H7 (cell line): ENCODE measurements around the gene FCHO1. TPM values are rescaled to one million over a fixed set of nuclear protein-coding genes. Genes with fewer than 3 reads are reported as not detected.
"Not testable (repeated sequence)": the region's sequence is repeated elsewhere in the genome, so short reads cannot be mapped to it uniquely, and the experiment has no call there.

Source experiments
- DNase-seq: peaks from one replicate; pipeline ENCODE4 v3.0.0; 2012
- H3K27me3 ChIP-seq: 2 replicates; pipeline ENCODE4 v1.6.0; 2011; ENCODE audit warnings: mild to moderate bottlenecking, low read length; ENCODE audit not compliant: control insufficient read depth, insufficient read depth
- H3K36me3 ChIP-seq: replicated peaks from 2 replicates; pipeline ENCODE4 v1.5.1; 2011; ENCODE audit warnings: low read length; ENCODE audit not compliant: control insufficient read depth, insufficient read depth
- H3K4me3 ChIP-seq: 2 replicates; pipeline ENCODE4 v1.5.1; 2011; ENCODE audit warnings: low read depth, mild to moderate bottlenecking, control low read depth, low read length, moderate library complexity; ENCODE audit not compliant: insufficient read depth
- total RNA-seq: library from RNA; depleted of rRNA; stranded (reverse); fragments of >200 nt; shearing (Covaris generic); gene quantifications from 2 replicates; pipeline ENCODE4 v1.2.3, GENCODE V29; 2014

The FCHO1 gene
- total RNA-seq, 1 experiment from 2014 or later = 21.6 TPM

DNA sequence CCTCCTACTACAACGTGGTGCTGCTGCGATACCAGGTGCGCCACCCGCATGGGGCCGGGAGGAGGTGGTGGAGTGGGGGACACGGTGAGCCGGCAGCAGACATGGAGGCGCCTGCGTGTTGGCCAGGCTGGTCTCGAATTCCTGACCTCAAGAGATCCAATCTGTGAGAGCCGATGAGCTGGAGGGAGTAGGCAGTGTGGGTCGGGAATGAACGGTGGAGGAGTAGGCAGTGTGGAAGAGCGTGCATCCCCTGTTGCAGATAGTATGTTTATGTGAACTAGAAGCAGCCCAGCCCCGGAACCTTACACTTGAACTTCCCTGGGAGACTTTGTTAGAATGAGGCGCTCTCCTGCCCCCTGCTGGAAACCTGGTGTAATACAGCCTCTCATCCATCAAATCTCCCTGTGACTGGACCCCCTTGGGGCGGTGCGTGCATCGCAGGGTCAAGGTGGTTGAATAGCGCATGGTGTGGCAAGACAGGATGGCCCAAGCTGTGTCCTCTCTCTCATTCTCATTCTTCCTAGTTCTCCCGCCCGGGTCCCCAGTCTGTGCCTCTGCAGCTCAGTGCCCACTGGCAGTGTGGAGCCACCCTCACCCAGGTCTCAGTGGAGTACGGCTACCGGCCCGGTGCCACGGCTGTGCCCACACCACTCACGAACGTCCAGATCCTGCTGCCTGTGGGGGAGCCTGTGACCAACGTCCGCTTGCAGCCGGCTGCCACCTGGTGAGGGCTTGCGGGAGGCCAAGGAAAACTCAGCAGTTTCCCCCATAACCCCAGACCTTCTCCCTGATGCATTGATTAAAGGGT is 33.1 kb downstream of the FCHO1 start:
- DNase-seq = peak; percentile 95
- Histone ChIP-seq H3K27me3 (no peaks in the 10 kb centered on the region), H3K36me3 (peaks cover 7% of the 10 kb centered on the region), H3K4me3 (no peak overlapping the region)

DNA sequence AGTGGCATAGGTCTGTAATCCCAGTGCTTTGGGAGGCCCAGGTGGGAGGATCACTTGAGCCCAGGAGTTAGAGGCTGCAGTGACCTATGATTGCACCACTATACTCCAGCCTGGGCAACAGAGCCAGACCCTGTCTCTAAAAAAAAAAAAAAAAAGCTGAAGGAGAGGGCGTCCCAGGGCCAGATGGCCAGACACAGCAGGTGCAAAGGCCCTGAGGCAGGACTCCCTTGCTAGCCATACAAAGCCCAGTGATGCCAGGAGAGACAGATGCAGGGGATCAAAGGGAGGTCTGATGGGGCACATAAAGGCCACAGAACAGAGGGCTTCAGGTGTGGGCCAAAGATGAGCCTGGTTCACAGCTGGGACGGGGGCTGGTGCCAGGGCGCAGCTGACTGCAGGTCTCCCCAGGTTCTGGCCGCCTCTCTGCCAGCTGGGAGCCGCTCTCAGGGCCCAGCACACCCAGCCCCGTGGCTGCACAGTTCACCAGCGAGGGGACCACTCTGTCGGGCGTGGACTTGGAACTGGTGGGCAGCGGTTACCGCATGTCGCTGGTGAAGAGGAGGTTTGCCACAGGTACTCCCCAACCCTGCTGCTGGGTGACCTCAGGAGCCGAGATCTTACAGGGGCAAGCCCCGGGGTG is 36.1 kb downstream of the FCHO1 start:
- Histone ChIP-seq H3K36me3 (peaks cover 7% of the 10 kb centered on the region), H3K27me3 (no peaks in the 10 kb centered on the region), H3K4me3 (no peak overlapping the region)
- no peak for DNase-seq

DNA sequence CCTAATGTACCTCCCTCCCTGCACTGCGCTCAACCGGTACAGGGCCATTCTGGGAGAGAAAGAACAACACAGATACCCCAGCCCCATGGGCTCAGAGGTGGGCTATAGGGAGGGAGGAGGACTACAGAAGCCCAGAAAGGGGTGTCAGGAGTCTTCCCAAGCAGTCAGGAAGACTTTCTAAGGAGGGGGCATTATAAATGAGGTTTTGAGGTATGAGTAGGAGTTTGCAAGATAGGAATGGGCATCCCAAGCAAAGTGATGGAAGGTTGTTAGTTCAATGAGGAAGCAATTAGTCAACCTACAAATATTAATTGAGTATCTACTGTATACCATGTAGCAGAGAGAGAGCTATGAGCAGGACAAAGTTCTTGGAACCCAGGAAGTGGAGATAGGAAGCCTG is 37.4 kb downstream of the FCHO1 start:
- H3K36me3 ChIP-seq = peaks cover 4% of the 10 kb centered on the region

DNA sequence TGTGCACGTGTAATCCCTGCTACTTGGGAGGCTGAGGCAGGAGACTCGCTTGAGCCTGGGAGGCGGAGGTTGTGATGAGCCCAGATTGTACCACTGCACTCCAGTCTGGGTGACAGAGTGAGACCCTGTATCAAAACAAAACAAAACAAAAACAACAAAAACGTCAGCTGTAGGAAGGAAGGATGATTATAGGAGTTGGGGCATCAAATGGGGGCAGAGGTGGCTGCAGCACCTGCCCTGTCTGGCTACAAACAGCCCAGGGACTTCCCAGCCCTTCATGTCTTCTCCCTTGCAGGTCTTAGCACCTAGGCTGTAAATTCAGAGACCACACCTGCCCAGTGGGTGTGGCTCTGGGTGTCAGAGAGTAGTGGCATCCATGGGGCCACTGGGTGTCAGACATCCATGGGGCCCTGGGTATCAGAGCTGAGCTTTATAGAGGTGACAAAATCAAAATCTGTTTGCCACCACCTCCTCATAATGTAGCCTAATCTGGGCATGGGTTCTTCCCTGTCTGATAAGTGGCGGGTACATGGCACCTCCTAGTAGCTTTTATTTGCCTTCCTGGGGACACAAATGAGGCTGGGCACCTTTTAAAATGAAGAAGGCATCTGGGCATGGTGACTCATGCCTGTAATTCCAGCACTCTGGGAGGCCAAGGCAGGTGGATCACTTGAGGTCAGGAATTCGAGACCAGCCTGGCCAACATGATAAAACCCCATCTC is 38.9 kb downstream of the FCHO1 start:
- peaks cover 10% of the 10 kb centered on the region for H3K27me3 ChIP-seq
- no peak overlapping the region for H3K4me3 ChIP-seq
- no peak for DNase-seq
- peaks cover 2% of the 10 kb centered on the region; the same call in 1 of the 2 replicates for H3K36me3 ChIP-seq

More for the DNA sequence above, 37.4 kb downstream of the FCHO1 start:
- Histone ChIP-seq H3K4me3 (no peak overlapping the region), H3K27me3 (no peaks in the 10 kb centered on the region)
- DNase-seq = no peak

DNA sequence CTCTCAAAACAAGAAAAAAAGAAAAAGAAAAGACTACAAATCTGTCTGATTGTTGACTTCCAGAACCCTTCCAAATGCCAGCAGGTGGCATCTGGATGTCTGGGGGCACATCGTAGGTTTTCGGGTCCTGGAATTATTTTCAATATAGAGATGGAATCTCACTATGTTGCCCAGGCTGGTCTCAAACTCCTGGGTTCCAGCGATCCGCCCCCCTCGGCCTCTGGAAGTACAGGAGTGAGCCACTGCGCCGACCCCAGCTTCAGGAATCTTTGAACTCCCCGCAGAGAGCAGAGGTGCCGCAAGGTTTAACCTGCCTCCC is 43.1 kb downstream of the FCHO1 start:
- peaks cover 15% of the 10 kb centered on the region for H3K27me3 ChIP-seq
- H3K36me3 ChIP-seq = no peaks in the 10 kb centered on the region
- no peak for DNase-seq
- peak overlapping the region; percentile 62 for H3K4me3 ChIP-seq

DNA sequence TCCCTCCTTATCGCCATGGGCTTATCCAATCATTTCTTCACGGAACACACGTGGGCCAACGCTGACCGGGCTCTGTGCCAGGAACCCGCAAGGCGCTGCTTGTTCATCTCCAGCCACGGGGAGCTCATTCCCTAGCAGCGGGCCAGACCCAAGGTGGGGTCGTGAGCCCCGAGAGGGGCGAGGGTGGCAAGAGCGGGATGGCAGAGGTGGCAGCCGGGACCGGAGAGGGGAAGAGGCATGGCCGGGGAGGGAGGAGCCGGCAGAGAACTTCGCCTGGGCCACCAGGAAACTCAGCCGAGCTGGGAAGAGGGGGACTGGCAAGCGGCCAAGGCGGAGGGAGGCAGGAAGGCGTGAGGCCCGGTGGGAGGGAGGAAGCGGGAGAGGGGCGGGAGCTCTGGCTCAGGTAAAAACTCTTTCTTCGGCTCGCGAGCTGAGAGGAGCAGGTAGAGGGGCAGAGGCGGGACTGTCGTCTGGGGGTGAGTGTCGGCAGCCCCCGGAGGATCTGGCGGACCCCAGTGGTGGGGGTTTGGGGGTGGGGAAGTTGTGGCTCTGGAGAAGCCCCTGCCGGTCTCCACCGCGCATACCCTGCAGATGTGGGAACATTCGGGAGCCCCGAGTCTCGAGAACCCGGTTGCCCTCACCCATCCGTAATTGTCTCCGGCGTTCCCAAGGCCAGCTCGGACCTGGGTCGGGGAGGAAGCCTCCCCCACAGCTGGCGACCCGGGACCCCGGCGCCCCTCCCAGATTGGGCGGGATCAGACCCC is 43.6 kb downstream of the FCHO1 start, which contains the start of gene B3GNT3:
B3GNT3 (plus strand) TSS at position 408 of the 764 bp plus-strand sequence. CDS start 12,670 bp downstream, outside the sequence.
- H3K36me3 ChIP-seq = no peaks in the 10 kb centered on the region
- peak; percentile 86 for DNase-seq
- H3K4me3 ChIP-seq = peak within 1 kb of the TSS; percentile 62
- peaks cover 15% of the 10 kb centered on the region for H3K27me3 ChIP-seq

DNA sequence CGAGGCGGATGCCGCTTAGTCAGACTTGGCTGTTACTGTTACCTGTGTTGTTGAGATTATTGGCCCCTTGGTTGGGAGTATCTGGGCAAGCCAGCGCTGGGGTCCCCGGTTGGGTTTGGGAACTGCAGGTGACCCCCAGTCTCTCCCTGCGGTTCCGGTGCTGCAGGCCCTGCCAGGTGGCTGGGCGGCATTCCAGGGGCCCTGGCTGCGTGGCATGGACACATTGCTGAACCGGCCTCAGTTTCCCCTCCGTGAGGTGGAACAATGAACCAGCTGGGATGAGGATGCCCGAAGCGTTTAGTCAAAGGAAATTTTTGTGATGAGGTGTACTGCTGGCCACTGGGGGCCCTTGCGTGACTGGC is 44.2 kb downstream of the FCHO1 start:
- Histone ChIP-seq H3K36me3 (no peaks in the 10 kb centered on the region), H3K4me3 (peak overlapping the region; percentile 62), H3K27me3 (peaks cover 15% of the 10 kb centered on the region)
- no peak for DNase-seq

DNA sequence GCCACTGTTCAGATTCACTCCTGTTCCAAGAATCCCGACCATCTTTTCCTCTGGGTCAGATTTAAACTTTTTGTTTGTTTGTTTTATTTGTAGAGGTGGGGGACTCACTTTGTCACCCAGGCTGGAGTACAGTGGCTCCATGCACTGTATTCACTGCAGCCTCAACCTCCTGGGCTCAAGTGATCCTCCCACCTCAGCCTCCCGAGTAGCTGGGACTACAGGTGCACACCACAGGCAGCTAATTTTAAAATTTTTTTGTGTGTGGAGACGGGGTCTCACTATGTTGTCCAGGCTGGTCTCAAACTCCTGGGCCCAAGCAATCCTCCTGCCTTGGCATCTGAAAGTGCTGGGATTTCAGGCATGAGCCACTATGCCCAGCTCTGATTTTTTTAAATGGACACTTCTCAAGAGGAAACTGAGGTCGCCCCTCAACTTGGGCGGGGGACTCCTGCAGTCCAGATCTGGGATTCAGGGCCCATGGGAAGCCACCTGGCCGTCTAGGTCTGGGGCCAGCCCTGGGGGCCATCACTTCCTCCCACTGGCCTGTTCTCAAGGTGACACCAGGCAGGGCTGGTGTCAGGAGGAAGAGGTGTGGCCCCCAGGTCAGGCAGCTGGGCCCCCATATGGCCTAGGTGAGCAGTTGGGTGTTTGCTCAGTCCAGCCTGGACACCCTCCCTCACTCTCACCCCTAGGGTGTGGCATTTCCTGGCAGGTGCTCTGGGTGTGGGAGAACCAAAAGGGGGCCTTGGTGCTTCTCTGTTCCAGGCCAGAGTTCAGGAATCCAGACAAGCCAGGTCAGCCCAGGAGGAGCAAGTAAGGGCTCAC is 44.9 kb downstream of the FCHO1 start:
- no peaks in the 10 kb centered on the region for H3K36me3 ChIP-seq
- no peak overlapping the region for H3K4me3 ChIP-seq
- no peak for DNase-seq
- peaks cover 15% of the 10 kb centered on the region for H3K27me3 ChIP-seq

DNA sequence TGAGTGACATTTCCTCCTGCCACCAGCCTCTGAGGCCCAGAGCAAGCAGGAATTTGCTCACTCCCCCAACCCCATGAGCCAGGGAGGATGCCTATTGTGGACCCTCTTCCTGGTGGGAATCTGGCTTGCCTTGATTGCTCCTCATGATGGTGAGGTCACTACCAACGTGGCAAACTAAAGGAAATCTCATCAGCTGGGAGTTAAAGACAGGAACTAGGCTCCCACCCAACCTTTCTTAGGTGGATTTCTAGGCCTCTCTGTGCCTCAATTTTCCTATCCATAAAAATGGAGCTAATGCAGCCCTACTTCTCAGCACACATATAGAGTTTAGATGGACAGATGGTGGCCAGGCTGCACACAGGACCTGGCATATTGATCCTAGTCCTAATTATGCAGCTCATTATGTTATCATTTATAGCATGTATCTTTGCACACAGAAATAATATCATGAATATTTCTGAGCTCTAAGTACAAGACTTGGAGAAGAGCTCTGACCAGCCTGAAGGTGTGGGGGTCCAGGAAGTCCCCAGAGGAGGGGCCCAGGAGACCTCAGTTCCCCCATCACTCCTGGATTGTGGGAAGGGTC is 45.7 kb downstream of the FCHO1 start:
- peaks cover 15% of the 10 kb centered on the region for H3K27me3 ChIP-seq
- no peaks in the 10 kb centered on the region for H3K36me3 ChIP-seq
- DNase-seq = no peak
- no peak overlapping the region for H3K4me3 ChIP-seq

DNA sequence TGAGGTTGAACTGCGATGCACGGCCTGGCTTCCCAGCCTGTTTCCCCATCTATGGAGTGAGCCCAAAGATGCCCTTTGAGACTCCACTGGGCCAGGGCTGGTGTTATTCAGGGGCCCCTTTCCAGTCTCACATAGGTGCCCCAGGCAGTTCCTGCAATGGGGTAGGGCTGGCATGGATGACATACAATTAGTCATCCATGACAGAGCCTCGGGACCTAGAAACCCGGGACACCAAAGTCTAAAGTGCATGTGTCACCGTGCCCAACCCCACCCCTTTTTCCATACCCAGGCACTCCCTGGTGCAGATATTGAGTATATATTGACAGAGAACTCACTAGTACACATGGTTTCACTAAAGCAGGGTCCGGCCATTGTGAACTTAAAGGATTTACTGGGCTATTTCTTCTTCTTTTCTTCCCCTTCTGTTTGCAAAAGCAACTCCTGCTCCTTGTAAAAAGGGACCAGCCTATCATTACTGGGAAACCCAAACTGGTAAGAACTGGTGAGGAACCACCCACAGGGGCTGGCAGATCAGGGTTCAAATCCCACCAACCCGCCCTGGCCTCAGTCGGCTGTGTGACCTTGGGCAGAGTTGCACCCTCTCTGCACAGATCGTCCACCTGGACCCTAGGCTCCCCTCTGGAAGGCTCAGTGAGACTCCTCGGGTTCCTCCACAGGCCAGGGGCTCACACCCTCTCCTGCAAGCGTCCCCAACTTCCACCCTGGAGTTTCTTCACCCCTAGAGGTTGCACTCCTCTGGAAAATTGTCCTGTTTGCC is 46.3 kb downstream of the FCHO1 start:
- no peak overlapping the region for H3K4me3 ChIP-seq
- no peak for DNase-seq
- peaks cover 15% of the 10 kb centered on the region for H3K27me3 ChIP-seq
- no peaks in the 10 kb centered on the region for H3K36me3 ChIP-seq

DNA sequence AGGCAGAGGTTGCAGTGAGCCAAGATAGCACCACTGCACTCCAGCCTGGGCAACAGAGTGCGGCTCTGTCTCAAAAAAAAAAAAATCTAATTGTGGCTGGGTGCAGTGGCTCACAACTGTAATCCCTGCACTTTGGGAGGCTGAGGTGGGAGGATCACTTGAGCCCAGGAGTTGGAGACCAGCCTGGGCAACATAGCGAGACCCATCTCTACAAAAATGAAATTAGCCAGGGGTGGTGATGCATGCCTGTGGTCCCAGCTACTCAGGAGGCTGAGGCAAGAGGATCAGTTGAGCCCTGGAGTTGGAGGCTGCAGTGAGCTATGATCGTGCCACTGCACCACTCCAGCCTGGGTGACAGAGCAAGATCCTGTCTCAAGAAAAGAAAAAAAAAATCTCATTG is 47.3 kb downstream of the FCHO1 start:
- H3K4me3 ChIP-seq, DNase-seq, H3K36me3 ChIP-seq: not testable (repeated sequence)
- peaks cover 15% of the 10 kb centered on the region for H3K27me3 ChIP-seq

DNA sequence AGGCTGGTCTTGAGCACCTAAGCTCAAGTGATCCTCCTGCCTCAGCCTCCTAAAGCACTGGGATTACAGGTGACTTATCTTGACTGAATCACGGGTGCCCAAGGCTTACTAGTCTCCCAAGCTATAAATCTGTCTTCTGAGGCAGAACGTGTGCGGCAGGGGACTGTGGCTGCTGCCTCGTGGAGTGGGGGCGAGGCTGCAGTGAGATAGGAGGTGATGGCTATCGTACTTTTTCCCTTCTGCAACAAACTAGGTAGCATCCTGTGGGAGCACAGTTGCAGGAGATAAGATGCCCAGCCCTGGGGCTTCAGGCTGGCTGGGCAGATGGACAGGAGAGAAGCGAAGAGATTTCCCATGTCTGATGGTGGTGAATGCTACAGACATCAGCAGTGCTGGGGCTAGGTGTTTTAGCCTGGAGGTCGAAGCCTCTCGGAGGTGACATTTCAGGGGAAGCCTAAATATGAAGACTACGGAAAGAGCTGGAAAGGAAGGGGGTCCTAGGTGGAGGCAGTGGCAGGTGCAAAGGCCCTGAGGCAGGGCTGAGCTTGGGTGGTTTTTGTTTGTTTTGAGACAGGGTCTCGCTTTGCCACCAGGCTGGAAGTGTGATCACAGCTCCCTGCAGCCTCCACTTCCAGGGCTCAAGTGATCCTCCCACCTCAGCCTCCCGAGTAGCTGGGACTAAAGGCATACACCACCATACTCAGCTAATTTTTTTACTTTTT is 51.0 kb downstream of the FCHO1 start:
- DNase-seq = no peak
- Histone ChIP-seq H3K4me3 (no peak overlapping the region), H3K27me3 (no peaks in the 10 kb centered on the region), H3K36me3 (no peaks in the 10 kb centered on the region)
